Sigmoid colon (tissue), 7 donors: ENCODE measurements around the gene KIF1A. TPM values are rescaled to one million over a fixed set of nuclear protein-coding genes. Genes with fewer than 3 reads are reported as not detected.
A peak's percentile ranks its signal among the peaks of the same experiment; 100 is the strongest.
"Not testable (repeated sequence)": the region's sequence is repeated elsewhere in the genome, so short reads cannot be mapped to it uniquely, and the experiment has no call there.

Experiments
- DNase-seq: peaks from one replicate; pipeline ENCODE4 v3.0.0-alpha.2; 2019
- H3K27ac ChIP-seq, 4 donors: fragments of 200-600 bp; sonication (generic); one replicate each; pipeline ENCODE4 v1.5.1; 2016 to 2019; ENCODE audit warnings: mild to moderate bottlenecking in 1 of 4
- H3K27me3 ChIP-seq, 3 donors: fragments of 200-600 bp; sonication (generic); one replicate each; pipeline ENCODE4 v1.5.1; 2019; ENCODE audit warnings: mild to moderate bottlenecking in 1 of 3
- H3K36me3 ChIP-seq, 4 donors: fragments of 200-600 bp; sonication (generic); one replicate each; pipeline ENCODE4 v1.5.1; 2016 to 2019
- H3K4me1 ChIP-seq, 4 donors: fragments of 200-600 bp; sonication (generic); one replicate each; pipeline ENCODE4 v1.5.1; 2017 to 2019
- H3K4me3 ChIP-seq, 4 donors: fragments of 200-600 bp; sonication (generic); one replicate each; pipeline ENCODE4 v1.5.1; 2017 to 2019; ENCODE audit warnings: mild to moderate bottlenecking in 2 of 4, moderate library complexity in 1 of 4
- H3K9me3 ChIP-seq, 4 donors: fragments of 200-600 bp in 3 of 4; sonication (generic) in 3 of 4; one replicate each; pipeline versions ENCODE4 v1.5.1 to v1.6.1; 2013 to 2019
- EP300 ChIP-seq, 4 donors: sonication (generic); formaldehyde crosslinking; IDR thresholded peaks; one replicate each; pipeline ENCODE4 v1.6.1; 2017; ENCODE audit warnings: antibody characterized with exemption in 4 of 4
- POLR2A ChIP-seq, 2 donors: fragments of 450-650 bp; IDR thresholded peaks; one replicate each; pipeline ENCODE4 v1.6.1; 2016; ENCODE audit warnings: antibody characterized with exemption in 2 of 2, mild to moderate bottlenecking in 2 of 2, moderate library complexity in 2 of 2
- POLR2AphosphoS5 ChIP-seq, 4 donors: sonication (generic); formaldehyde crosslinking; IDR thresholded peaks; one replicate each; pipeline ENCODE4 v1.6.1; 2017; ENCODE audit warnings: antibody characterized with exemption in 4 of 4
- WGBS, 2 donors: extraction: QIAGEN DNeasy Blood & Tissue Kit; methylation state at CpG; one replicate each; pipeline ENCODE4 v1.1.7; 2013; 5-methylcytosine and 5-hydroxymethylcytosine counted together
- intact Hi-C: fragments of 100-400 bp; cut with DNase I; formaldehyde crosslinking; loops from one replicate; pipeline ENCODE4 v1.15.1; 2023
- polyA plus RNA-seq, 3 donors: library from polyadenylated mRNA; stranded (reverse); fragments of 200-250 nt; gene quantifications; one replicate each; pipeline ENCODE4 v1.2.3, GENCODE V29; 2013
- total RNA-seq, 4 donors: library from RNA; depleted of rRNA; stranded (reverse); fragments of >200 nt; gene quantifications; one replicate each; pipeline ENCODE4 v1.1.0, GENCODE V29; 2016
- TF ChIP-seq, protein P1 (sequence below), 4 experiments: fragments of 450-650 bp in 3 of 4; fragments of 200-600 bp in 1 of 4; IDR thresholded peaks; one replicate each; pipeline ENCODE4 v1.5.1; 2016 to 2019; ENCODE audit warnings: antibody characterized with exemption in 4 of 4, mild to moderate bottlenecking in 3 of 4, moderate library complexity in 2 of 4
- donor health status: healthy with polysubstance abuse.
- donor health status: Bipolar disorder and iron deficiency.
- donor health status: healthy.

Gene KIF1A
- total and polyA plus RNA-seq, 7 donors = under 0.01 to 9.7 (median 4.4) TPM

DNA sequence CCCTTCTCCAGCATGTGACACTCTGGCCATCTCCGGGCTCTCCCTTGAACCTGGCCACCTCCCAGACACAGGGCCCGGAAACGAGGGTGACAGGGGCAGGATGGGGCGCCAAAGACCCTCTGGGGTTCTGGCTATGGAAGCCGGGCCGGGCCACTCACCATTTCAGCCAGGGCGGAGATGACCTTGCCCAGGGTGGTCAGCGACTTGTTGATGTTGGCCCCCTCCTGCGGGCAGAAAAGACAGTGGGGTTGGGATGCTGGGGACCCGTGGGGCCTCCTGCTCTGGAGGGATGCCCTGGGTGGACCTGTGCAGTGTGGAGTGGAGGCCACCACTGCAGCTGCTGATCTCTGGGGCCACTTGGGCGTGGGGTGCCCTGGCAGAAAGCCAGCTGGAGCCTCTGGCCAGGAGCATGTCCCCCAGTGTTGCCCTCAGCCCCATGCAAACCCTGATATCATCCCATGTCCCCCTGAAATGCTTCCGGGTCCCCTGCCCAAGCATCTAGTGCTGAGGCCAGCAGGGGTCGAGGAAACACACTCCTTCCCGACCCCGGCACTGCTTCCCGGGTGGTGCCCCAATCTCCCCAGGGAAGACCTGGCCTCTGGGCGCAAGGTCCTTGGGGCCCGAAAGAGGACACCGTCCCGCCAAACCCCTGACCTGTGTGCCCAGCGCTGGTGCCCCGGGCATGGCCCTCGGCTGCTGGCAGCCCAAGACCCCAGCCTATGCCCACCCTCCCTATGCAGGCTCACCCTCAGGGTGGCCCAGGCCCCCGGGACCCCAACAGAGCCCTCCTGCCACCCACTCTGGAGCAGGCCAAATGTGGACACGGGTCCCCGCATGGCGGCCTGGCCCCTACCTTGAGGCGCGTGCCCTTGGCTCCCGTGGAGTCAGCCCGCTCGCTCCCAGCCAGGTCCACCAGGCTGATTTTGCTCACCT lies 36.9 kb downstream of the KIF1A start:
- Histone ChIP-seq H3K27ac (no peak overlapping the region), H3K36me3 (no peaks in the 10 kb centered on the region), H3K27me3 (peaks cover 0 to 60% (median 15%) of the 10 kb centered on the region in 3 donors), H3K4me3 (no peak overlapping the region), H3K4me1 (no peaks in the 10 kb centered on the region), H3K9me3 (no peaks in the 10 kb centered on the region)
- 84 to 90% methylated on average over 32 of the region's 32 CpGs for WGBS, 2 donors
- peak; percentile 60 for DNase-seq
- TF ChIP-seq, protein P1, sequence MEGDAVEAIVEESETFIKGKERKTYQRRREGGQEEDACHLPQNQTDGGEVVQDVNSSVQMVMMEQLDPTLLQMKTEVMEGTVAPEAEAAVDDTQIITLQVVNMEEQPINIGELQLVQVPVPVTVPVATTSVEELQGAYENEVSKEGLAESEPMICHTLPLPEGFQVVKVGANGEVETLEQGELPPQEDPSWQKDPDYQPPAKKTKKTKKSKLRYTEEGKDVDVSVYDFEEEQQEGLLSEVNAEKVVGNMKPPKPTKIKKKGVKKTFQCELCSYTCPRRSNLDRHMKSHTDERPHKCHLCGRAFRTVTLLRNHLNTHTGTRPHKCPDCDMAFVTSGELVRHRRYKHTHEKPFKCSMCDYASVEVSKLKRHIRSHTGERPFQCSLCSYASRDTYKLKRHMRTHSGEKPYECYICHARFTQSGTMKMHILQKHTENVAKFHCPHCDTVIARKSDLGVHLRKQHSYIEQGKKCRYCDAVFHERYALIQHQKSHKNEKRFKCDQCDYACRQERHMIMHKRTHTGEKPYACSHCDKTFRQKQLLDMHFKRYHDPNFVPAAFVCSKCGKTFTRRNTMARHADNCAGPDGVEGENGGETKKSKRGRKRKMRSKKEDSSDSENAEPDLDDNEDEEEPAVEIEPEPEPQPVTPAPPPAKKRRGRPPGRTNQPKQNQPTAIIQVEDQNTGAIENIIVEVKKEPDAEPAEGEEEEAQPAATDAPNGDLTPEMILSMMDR (IDR thresholded peaks at IDR 0.05) = no peak
- TF ChIP-seq EP300 (IDR thresholded peaks at IDR 0.05) (no peak), POLR2AphosphoS5 (IDR thresholded peaks at IDR 0.05) (no peak), POLR2A (IDR thresholded peaks at IDR 0.05) (no peak)
- intact Hi-C loops = no loop called here

DNA sequence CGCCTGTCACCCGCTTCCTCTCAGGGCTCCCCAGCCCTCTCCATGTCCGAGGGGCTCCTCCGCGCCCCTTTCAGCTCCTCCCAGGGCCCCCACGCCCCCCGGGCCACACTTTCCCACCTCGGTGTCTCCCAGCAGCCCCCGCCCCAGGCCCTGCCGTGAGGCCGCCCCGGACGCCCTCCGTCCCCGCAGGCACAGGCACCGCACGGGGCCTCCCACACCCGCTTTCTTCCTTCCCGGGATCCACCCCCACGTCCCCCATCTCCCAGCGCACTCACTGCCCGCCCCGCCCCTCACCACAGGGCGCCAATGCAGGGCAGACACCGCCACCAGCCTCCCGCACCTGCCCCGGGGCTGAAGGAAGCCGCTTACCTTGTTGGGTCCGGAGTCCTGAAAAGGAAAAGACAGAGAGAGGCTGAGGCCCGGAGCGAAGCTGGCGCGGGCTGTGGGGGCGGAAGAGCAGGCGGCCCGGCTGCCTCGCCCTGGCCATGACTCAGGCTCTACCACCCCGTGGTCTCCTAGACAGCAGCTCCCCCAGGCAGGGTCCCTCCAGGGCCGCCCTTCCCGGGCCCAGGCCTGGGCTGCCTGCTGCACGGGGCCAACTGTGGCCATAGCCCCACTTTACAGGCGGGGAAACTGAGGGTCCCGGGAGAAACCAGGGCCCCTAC lies 37.7 kb downstream of the KIF1A start:
- Histone ChIP-seq H3K36me3 (no peaks in the 10 kb centered on the region), H3K9me3 (no peaks in the 10 kb centered on the region), H3K27ac (no peak overlapping the region), H3K4me3 (no peak overlapping the region), H3K4me1 (no peaks in the 10 kb centered on the region), H3K27me3 (peaks cover 0 to 60% (median 15%) of the 10 kb centered on the region in 3 donors)
- intact Hi-C loops = no loop called here
- TF ChIP-seq POLR2AphosphoS5 (IDR thresholded peaks at IDR 0.05) = no peak
- no peak for TF ChIP-seq POLR2A (IDR thresholded peaks at IDR 0.05)
- no peak for TF ChIP-seq EP300 (IDR thresholded peaks at IDR 0.05)
- TF ChIP-seq, protein P1 (IDR thresholded peaks at IDR 0.05) = no peak
- 87 to 93% methylated on average over 43 of the region's 43 CpGs for WGBS, 2 donors
- DNase-seq = peak; percentile 50

DNA sequence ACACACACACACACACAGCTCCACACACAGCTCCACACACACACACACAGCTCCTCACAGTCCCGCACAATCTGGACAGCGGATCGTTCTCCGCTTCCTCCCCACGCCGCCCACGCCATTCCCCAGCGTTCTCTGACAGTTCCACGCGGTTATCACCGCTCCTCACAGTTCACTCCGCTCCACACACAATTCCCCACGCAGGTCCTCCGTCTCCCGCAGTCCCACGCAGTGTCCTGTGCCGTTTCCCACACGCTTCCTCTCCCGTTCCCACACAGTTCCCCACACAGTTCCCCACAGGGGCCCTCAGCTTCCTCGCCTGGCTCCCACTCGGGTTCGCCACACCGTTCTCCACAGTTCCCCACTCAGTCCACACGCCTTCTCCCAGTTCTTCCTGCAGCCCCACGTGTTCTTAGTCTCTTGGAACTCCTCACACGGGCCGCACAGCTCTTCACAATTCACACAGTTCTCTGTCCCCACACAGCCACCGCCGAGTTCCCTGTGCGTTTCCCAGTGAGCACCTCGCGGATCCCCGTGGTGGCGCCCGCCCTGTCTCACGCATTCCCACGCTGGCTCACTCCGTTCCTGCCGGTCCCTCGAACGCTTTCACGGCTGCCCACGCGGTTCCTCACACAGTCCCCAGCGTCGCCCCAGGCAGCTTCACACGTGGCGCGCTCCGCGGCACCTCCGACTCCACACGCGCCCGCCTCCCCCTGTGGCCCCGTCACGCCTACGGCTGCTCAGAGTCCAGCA lies 38.4 kb downstream of the KIF1A start:
- H3K27ac ChIP-seq = no peak overlapping the region

DNA sequence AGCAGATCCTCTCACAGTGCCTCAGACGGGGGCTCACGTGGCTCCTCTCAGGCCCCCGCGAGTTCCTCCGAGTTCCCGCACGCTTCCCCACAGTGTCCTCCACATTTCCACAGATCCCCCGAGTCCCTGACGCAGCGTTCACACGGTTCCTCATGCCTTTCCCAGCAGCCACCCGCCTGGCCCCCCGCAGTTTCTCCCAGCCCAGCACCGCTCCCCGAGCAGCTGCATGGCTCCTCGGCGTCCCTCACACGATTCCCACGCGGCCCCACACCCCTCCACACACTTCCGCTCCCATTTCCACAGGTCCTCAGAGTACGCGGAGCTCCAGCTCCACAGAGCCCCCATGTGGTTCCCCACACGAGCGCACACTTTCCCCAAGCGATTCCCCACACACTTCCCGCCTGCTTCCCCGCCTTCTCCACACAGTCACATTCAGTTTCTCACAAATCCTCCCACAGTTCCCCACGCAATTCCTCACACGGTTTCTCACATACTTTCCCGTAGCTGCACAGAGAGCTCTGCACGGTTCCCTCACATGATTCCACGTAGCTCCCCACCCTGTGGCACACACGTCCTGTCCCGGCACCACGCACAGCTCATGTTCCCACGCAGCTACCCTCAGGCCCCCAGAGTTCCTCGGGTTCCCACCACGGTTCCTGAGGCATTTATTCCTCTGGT lies 39.9 kb downstream of the KIF1A start:
- Histone ChIP-seq H3K9me3 (no peaks in the 10 kb centered on the region), H3K36me3 (no peaks in the 10 kb centered on the region), H3K27me3 (peaks cover 0 to 47% (median 15%) of the 10 kb centered on the region in 3 donors), H3K4me3 (no peak overlapping the region), H3K4me1 (no peaks in the 10 kb centered on the region), H3K27ac (no peak overlapping the region)
- no peak for DNase-seq
- intact Hi-C loops = no loop called here
- WGBS, 2 donors = 70 to 75% methylated on average over 39 of the region's 39 CpGs
- TF ChIP-seq POLR2AphosphoS5 (IDR thresholded peaks at IDR 0.05) (no peak), POLR2A (IDR thresholded peaks at IDR 0.05) (no peak), EP300 (IDR thresholded peaks at IDR 0.05) (no peak)
- TF ChIP-seq, protein P1 (IDR thresholded peaks at IDR 0.05) = no peak

More for the DNA sequence above, 38.4 kb downstream of the KIF1A start:
- TF ChIP-seq, protein P1 (IDR thresholded peaks at IDR 0.05) = no peak
- TF ChIP-seq POLR2A (IDR thresholded peaks at IDR 0.05) = no peak
- no peak for TF ChIP-seq EP300 (IDR thresholded peaks at IDR 0.05)
- TF ChIP-seq POLR2AphosphoS5 (IDR thresholded peaks at IDR 0.05) = no peak
- intact Hi-C loops = no loop called here
- Histone ChIP-seq H3K9me3 (no peaks in the 10 kb centered on the region), H3K4me3 (no peak overlapping the region), H3K27me3 (peaks cover 0 to 60% (median 15%) of the 10 kb centered on the region in 3 donors), H3K36me3 (no peaks in the 10 kb centered on the region), H3K4me1 (no peaks in the 10 kb centered on the region)
- DNase-seq = peak; percentile 56
- WGBS, 2 donors = 90 to 93% methylated on average over 58 of the region's 58 CpGs

DNA sequence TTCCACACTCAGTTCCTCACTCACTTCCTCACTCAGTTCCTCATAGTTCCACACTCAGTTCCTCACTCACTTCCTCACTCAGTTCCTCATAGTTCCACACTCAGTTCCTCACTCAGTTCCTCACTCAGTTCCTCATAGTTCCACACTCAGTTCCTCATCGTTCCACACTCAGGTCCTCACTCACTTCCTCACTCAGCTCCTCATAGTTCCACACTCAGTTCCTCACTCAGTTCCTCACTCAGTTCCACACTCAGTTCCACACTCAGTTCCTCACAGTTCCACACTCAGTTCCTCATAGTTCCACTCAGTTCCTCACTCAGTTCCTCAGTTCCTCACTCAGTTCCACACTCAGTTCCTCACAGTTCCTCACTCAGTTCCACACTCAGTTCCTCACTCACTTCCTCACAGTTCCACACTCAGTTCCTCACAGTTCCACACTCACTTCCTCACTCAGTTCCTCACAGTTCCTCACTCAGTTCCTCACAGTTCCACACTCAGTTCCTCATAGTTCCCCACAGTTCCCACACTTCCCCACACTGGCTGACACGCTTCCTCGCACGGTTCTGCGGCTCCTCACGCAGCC lies 40.7 kb downstream of the KIF1A start:
- H3K27ac ChIP-seq, H3K36me3 ChIP-seq, H3K9me3 ChIP-seq, H3K4me3 ChIP-seq, H3K4me1 ChIP-seq, DNase-seq, intact Hi-C loops: not testable (repeated sequence)
- peaks cover 0 to 41% (median 10%) of the 10 kb centered on the region in 3 donors for H3K27me3 ChIP-seq
- 76 to 88% methylated on average over 6 of the region's 6 CpGs for WGBS, 2 donors
